ENCODE data around the gene PRKCZ. TPM values are rescaled to one million over a fixed set of nuclear protein-coding genes. Genes with fewer than 3 reads are reported as not detected.

PRKCZ gene
- total RNA-seq, 3 donors from 2014 or later (not counting 1 experiment from before 2014, with no cell fraction given) = 25.1 to 37.1 (median 30.5) TPM

GRCh38 chr1:2173546-2174347 is 123.5 kb downstream of the PRKCZ start:
- no peaks in the 10 kb centered on the region for H3K9me3 Mint-ChIP-seq
- Histone ChIP-seq H3K4me1 (ENCODE audit: control insufficient read depth, insufficient read depth, low read length) (peaks cover 7% of the 10 kb centered on the region), H3K4me3 (ENCODE audit: low read length) (no peak overlapping the region), H3K36me3 (ENCODE audit: control insufficient read depth, insufficient read depth, low read length) (peaks cover 4% of the 10 kb centered on the region), H3K27me3 (ENCODE audit: control insufficient read depth, insufficient read depth, low read length) (no peaks in the 10 kb centered on the region), H3K9me3 (ENCODE audit: control insufficient read depth, insufficient read depth, low read length) (no peaks in the 10 kb centered on the region), H3K27ac (ENCODE audit: low read length) (no peak overlapping the region)
- TF ChIP-seq, protein P1, sequence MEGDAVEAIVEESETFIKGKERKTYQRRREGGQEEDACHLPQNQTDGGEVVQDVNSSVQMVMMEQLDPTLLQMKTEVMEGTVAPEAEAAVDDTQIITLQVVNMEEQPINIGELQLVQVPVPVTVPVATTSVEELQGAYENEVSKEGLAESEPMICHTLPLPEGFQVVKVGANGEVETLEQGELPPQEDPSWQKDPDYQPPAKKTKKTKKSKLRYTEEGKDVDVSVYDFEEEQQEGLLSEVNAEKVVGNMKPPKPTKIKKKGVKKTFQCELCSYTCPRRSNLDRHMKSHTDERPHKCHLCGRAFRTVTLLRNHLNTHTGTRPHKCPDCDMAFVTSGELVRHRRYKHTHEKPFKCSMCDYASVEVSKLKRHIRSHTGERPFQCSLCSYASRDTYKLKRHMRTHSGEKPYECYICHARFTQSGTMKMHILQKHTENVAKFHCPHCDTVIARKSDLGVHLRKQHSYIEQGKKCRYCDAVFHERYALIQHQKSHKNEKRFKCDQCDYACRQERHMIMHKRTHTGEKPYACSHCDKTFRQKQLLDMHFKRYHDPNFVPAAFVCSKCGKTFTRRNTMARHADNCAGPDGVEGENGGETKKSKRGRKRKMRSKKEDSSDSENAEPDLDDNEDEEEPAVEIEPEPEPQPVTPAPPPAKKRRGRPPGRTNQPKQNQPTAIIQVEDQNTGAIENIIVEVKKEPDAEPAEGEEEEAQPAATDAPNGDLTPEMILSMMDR (IDR thresholded peaks at IDR 0.05) = no peak
- no peak for DNase-seq
- intact Hi-C loops (cut with micrococcal nuclease) = no loop called here
- no peak overlapping the region for H3K27ac Mint-ChIP-seq
- no peaks in the 10 kb centered on the region for H3K36me3 Mint-ChIP-seq
- WGBS (ENCODE audit: insufficient coverage) = 90% methylated on average over 35 of the region's 37 CpGs
- ATAC-seq = peak in 1 of 3 donors; percentile 13
- H3K4me3 Mint-ChIP-seq = no peak overlapping the region
- no peaks in the 10 kb centered on the region for H3K27me3 Mint-ChIP-seq (ENCODE audit: low read depth in 2 of 2)
- peaks cover 0 to 3% of the 10 kb centered on the region in 2 donors for H3K4me1 Mint-ChIP-seq

DNA sequence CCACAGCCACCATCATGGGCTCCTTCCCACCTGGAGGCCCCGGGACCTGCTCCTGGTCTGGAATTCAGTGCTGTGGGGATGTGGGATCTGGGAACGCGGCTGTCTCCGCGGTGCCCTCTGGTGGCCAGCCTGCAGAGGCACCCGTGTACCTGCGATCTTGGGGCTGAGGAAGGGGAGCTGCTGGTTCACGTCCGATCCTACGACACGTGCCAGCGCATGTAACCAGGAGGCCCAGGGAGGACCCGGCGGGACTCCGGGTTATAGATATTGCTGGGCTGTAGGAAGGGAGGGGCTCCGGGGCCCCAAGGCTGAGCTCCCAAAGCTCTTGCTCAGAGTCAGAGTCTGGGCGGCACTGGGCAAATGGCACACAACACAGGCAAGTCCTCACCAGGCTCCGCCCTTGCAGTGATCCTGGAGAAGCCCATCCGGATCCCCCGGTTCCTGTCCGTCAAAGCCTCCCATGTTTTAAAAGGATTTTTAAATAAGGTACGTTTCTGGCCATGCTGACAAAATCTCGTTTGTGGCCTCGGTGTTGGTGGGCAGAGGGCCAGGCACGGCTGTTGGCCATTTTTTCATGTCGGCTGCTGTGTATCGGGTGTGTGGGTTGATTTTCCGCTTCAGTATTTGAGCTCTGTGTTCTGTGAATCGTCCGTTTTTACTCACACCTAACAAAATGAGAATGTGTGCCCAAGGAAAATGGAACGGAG is 124.3 kb downstream of the PRKCZ start:
- peaks cover 4% of the 10 kb centered on the region for H3K36me3 ChIP-seq (ENCODE audit: control insufficient read depth, insufficient read depth, low read length)
- Mint-ChIP-seq H3K27ac (no peak overlapping the region), H3K4me3 (no peak overlapping the region), H3K9me3 (no peaks in the 10 kb centered on the region), H3K36me3 (no peaks in the 10 kb centered on the region), H3K4me1 (peaks cover 0 to 3% of the 10 kb centered on the region in 2 donors), H3K27me3 (ENCODE audit: low read depth in 2 of 2) (no peaks in the 10 kb centered on the region)
- peaks cover 7% of the 10 kb centered on the region for H3K4me1 ChIP-seq (ENCODE audit: control insufficient read depth, insufficient read depth, low read length)
- TF ChIP-seq, protein P1 (IDR thresholded peaks at IDR 0.05) = peak; percentile 42
- ATAC-seq (peak in 2 of 3 donors; percentile 44 to 63), DNase-seq (peak in 1 of 2 donors; percentile 66)
- H3K9me3 ChIP-seq (ENCODE audit: control insufficient read depth, insufficient read depth, low read length) = no peaks in the 10 kb centered on the region
- intact Hi-C loops (cut with micrococcal nuclease) = no loop called here
- no peak overlapping the region for H3K4me3 ChIP-seq (ENCODE audit: low read length)
- H3K27me3 ChIP-seq (ENCODE audit: control insufficient read depth, insufficient read depth, low read length) = no peaks in the 10 kb centered on the region
- WGBS (ENCODE audit: insufficient coverage) = 44% methylated on average over 28 of the region's 31 CpGs
- H3K27ac ChIP-seq (ENCODE audit: low read length) = no peak overlapping the region

DNA sequence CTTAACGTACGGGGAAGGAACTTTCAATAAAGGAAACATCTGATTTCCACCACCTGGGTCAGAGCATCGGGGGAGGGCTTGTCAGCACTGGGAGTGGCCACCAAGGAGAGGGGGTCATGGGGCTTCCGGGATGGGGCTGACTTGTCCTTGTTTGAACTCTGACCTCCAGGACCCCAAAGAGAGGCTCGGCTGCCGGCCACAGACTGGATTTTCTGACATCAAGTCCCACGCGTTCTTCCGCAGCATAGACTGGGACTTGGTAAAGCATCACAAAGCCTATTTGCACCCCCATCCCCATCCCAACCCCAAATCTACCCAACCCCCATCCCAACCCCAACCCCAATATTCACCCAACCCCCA is 124.8 kb downstream of the PRKCZ start:
- Mint-ChIP-seq H3K27me3 (ENCODE audit: low read depth in 2 of 2) (no peaks in the 10 kb centered on the region), H3K4me1 (peaks cover 0 to 3% of the 10 kb centered on the region in 2 donors), H3K36me3 (no peaks in the 10 kb centered on the region), H3K9me3 (no peaks in the 10 kb centered on the region), H3K4me3 (no peak overlapping the region), H3K27ac (no peak overlapping the region)
- intact Hi-C loops (cut with micrococcal nuclease) = no loop called here
- H3K9me3 ChIP-seq (ENCODE audit: control insufficient read depth, insufficient read depth, low read length) = no peaks in the 10 kb centered on the region
- no peak for ATAC-seq
- no peak overlapping the region for H3K27ac ChIP-seq (ENCODE audit: low read length)
- no peaks in the 10 kb centered on the region for H3K27me3 ChIP-seq (ENCODE audit: control insufficient read depth, insufficient read depth, low read length)
- peaks cover 7% of the 10 kb centered on the region for H3K4me1 ChIP-seq (ENCODE audit: control insufficient read depth, insufficient read depth, low read length)
- peaks cover 4% of the 10 kb centered on the region for H3K36me3 ChIP-seq (ENCODE audit: control insufficient read depth, insufficient read depth, low read length)
- TF ChIP-seq, protein P1 (IDR thresholded peaks at IDR 0.05) = no peak
- 75% methylated on average over 9 of the region's 9 CpGs for WGBS (ENCODE audit: insufficient coverage)
- DNase-seq = no peak
- H3K4me3 ChIP-seq (ENCODE audit: low read length) = no peak overlapping the region
